BJ (cell line): ENCODE data around the gene WNT4. TPM values are rescaled to one million over a fixed set of nuclear protein-coding genes. Genes with fewer than 3 reads are reported as not detected.

Experiments
- CTCF ChIA-PET: fragments of 350-600 bp; formaldehyde crosslinking; extraction: SDS; loops from one replicate; lab custom pipeline; 2021; ENCODE audit warnings: antibody characterized with exemption, inconsistent platforms; lab: Yijun Ruan, JAX
- POLR2A ChIA-PET: fragments of 300-600 bp; sonication (Branson Sonifier 250); formaldehyde crosslinking; extraction: SDS; loops from one replicate; lab custom pipeline; 2021; ENCODE audit warnings: antibody characterized with exemption; lab: Charles Lee
- DNase-seq: peaks from one replicate; pipeline ENCODE4 v3.0.0-alpha.2; 2011; ENCODE audit warnings: low read depth
- H3K27me3 ChIP-seq: 2 replicates; pipeline ENCODE4 v1.6.0; 2011; ENCODE audit warnings: low read length; ENCODE audit not compliant: control insufficient read depth, insufficient read depth
- H3K36me3 ChIP-seq: 2 replicates; pipeline ENCODE4 v1.5.1; 2011; ENCODE audit warnings: low read length; ENCODE audit not compliant: control insufficient read depth, insufficient read depth
- H3K4me3 ChIP-seq: 2 replicates; pipeline ENCODE4 v1.5.1; 2011; ENCODE audit warnings: low read depth, mild to moderate bottlenecking, control low read depth, low read length
- polyA plus RNA-seq: library from polyadenylated mRNA; depleted of rRNA; stranded (reverse); fragments of >200 nt; gene quantifications from 2 replicates; pipeline ENCODE4 v1.2.3, GENCODE V29; 2011
- TF ChIP-seq, protein P1 (sequence below): IDR thresholded peaks from 2 replicates; pipeline ENCODE4 v1.5.1; 2011; ENCODE audit warnings: low read depth, mild to moderate bottlenecking, control low read depth, inconsistent platforms, low read length, moderate library complexity; ENCODE audit not compliant: insufficient read depth

Gene WNT4
- polyA plus RNA-seq, 1 experiment, result 0.13 TPM

DNA sequence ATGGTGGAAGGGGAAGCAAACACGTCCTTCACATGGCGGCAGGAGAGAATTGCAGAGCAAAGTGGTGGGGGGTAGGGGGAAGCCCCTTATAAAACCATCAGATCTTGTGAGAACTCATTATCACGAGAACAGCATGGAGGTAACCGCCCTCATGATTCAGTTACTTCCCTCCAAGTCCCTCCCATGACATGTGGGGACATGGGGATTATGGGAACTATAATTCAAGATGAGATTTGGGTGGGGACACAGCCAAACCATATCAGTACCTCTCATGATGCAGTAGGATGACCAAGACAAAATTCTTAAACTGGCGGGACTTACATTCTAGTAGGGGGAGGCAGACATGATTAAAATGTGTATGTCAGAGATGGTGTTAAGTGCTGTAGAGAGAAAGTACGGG is 38.8 kb downstream of the WNT4 start:
- ChIA-PET POLR2A (interaction anchor here (0.6 kb wide), 1 partner anchor 25 kb away, joined by 13 read pairs; no protein-coding TSS in a partner anchor), CTCF (interaction anchor here (1.9 to 2.2 kb wide), 3 partner anchors 11 to 313 kb away, joined by 11 to 14 read pairs (median 11); no protein-coding TSS in a partner anchor)
- Histone ChIP-seq H3K4me3 (no peak overlapping the region), H3K36me3 (peaks cover 1% of the 10 kb centered on the region; the same call in 1 of the 2 replicates), H3K27me3 (no peaks in the 10 kb centered on the region)
- TF ChIP-seq, protein P1, sequence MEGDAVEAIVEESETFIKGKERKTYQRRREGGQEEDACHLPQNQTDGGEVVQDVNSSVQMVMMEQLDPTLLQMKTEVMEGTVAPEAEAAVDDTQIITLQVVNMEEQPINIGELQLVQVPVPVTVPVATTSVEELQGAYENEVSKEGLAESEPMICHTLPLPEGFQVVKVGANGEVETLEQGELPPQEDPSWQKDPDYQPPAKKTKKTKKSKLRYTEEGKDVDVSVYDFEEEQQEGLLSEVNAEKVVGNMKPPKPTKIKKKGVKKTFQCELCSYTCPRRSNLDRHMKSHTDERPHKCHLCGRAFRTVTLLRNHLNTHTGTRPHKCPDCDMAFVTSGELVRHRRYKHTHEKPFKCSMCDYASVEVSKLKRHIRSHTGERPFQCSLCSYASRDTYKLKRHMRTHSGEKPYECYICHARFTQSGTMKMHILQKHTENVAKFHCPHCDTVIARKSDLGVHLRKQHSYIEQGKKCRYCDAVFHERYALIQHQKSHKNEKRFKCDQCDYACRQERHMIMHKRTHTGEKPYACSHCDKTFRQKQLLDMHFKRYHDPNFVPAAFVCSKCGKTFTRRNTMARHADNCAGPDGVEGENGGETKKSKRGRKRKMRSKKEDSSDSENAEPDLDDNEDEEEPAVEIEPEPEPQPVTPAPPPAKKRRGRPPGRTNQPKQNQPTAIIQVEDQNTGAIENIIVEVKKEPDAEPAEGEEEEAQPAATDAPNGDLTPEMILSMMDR, result no peak
- DNase-seq, result no peak

DNA sequence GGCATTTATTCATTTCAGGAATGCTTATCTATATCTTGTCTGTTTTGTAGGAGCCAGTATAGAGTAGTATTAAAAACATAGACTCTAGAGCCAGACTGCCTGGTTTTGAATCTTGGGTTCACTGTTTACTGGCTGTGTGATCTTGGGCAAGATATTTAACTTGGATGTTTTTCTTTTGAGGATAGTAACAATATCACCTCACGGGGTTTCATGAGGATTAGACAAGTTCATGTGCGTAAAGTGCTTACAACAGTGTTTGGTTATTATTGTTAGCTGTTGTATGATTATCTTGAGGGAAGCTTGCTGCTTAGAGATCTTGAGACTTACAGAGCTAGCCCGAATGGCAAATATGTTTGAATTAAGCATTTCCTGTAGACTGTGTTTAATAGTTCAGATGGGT is 40.2 kb downstream of the WNT4 start:
- CTCF ChIA-PET, result interaction anchor here (1.1 to 1.2 kb wide), 3 partner anchors 9 to 313 kb away, joined by 3 to 7 read pairs (median 4); no protein-coding TSS in a partner anchor
- no peaks in the 10 kb centered on the region for H3K27me3 ChIP-seq
- TF ChIP-seq, protein P1, result no peak
- peaks cover 7% of the 10 kb centered on the region for H3K36me3 ChIP-seq
- H3K4me3 ChIP-seq, result no peak overlapping the region
- no peak for DNase-seq
- POLR2A ChIA-PET, result no interaction called here

DNA sequence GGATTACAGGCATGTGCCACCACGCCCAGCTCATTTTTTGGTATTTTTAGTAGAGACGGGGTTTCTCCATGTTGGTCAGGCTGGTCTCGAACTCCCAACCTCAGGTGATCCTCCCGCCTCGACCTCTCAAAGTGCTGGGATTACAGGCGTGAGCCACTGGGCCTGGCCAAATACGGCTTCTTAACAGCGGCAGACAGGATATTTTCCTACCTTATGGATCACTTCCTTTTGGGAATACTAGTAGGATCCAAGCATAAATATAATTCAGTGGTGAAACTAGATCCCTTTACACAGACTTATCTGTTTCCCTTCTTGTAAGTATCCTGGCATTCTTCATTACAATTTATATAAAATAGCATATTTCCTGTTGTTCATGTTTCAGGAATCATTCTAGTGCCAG is 40.9 kb downstream of the WNT4 start:
- Histone ChIP-seq H3K4me3 (no peak overlapping the region), H3K27me3 (no peaks in the 10 kb centered on the region), H3K36me3 (peaks cover 8% of the 10 kb centered on the region)
- TF ChIP-seq, protein P1, result no peak
- DNase-seq, result no peak
- POLR2A ChIA-PET, result no interaction called here
- CTCF ChIA-PET, result interaction anchor here (0.6 to 2.2 kb wide), 5 partner anchors 8 to 314 kb away, joined by 3 to 6 read pairs (median 5); no protein-coding TSS in a partner anchor

DNA sequence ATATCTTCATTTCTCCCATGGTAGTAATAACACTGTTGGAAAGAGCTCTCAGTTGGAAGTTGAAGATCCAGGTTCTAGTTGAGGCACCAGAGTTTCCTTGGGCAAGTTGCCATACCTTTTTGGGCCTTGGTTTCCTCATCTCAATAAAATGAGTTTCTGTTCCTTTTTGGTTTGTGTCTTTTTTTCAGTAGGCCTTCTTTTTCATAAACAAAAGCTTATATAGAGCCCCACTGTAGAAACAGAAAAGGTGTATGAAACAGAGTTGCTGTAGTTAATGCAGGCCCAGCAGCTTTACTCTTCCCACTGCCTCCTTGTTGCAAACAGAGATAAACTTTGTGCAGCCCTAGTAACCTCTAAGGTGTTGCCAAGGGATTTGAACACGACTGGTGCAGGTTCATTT is 41.7 kb downstream of the WNT4 start:
- CTCF ChIA-PET, result interaction anchor here (0.6 to 2.2 kb wide), 5 partner anchors 9 to 315 kb away, joined by 3 to 6 read pairs (median 5); no protein-coding TSS in a partner anchor
- no peak overlapping the region for H3K4me3 ChIP-seq
- TF ChIP-seq, protein P1, result no peak
- no peak for DNase-seq
- H3K36me3 ChIP-seq, result peaks cover 12% of the 10 kb centered on the region
- H3K27me3 ChIP-seq, result no peaks in the 10 kb centered on the region
- POLR2A ChIA-PET, result no interaction called here

DNA sequence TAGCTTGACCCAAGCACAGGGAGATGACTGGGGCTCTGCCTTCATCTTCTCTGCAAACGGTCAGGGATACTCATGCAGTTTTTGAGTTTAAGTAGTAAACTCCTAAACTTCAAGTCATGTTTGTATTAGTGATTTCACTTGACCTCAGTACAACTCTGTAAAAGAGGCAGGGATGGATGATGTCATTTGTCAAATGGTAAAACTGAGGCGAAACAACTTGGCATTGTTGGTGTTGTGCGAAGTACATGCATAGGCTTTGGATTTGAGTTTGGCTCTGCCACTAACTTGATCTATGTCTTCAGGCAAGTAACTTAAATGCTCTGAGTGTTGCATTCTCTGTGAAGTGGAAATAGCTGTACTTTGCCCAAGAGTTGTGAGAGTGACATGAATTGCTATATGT is 42.7 kb downstream of the WNT4 start:
- POLR2A ChIA-PET, result no interaction called here
- CTCF ChIA-PET, result interaction anchor here (0.9 to 2.2 kb wide), 5 partner anchors 10 to 320 kb away, joined by 3 to 6 read pairs (median 4); no protein-coding TSS in a partner anchor

More for the DNA sequence above, 42.7 kb downstream of the WNT4 start:
- DNase-seq, result no peak
- TF ChIP-seq, protein P1, result no peak
- Histone ChIP-seq H3K36me3 (peaks cover 11% of the 10 kb centered on the region), H3K4me3 (no peak overlapping the region), H3K27me3 (no peaks in the 10 kb centered on the region)
